ENCODE results near the gene OTULIN. TPM values are rescaled to one million over a fixed set of nuclear protein-coding genes. Genes with fewer than 3 reads are reported as not detected.

Gene OTULIN
- total RNA-seq, 1 donor from 2014 or later = 33.0 TPM

GRCh38 chr5:14700478-14701436, 36.2 kb downstream of the OTULIN start:
- intact Hi-C loops (cut with DNase I) = no loop called here
- peaks cover 68% of the 10 kb centered on the region for H3K36me3 ChIP-seq
- H3K27me3 ChIP-seq (ENCODE audit: low read depth) = no peaks in the 10 kb centered on the region
- TF ChIP-seq CTCF (IDR thresholded peaks at IDR 0.05) = no peak
- H3K4me3 ChIP-seq = no peak overlapping the region
- ATAC-seq = peak; percentile 61 to 69
- peaks cover 5% of the 10 kb centered on the region for H3K4me1 ChIP-seq
- no peak for DNase-seq
- no peaks in the 10 kb centered on the region for H3K9me3 ChIP-seq
- no peak overlapping the region for H3K27ac ChIP-seq

DNA sequence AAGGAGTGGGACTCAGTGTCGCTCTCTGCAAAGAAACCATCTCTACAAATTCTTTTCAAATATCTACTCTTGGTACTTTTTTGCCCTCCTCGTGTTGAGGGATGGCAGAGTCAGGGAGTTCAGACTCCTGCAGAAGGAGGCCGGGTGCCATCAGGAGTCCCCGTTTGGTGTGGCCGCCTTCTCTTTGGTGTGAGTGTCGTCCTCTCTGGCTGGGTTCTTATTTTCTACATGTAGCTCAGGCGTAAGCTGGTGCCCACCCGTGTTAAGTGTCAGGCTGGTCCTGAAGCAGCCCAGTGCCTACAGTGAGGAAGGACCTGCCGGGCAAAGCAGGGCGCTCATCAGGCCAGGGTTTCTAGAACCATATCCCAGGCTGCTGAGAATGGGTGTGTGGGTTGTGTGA, 37.0 kb downstream of the OTULIN start:
- Histone ChIP-seq H3K4me1 (peaks cover 5% of the 10 kb centered on the region), H3K4me3 (no peak overlapping the region), H3K9me3 (no peaks in the 10 kb centered on the region), H3K27ac (no peak overlapping the region), H3K36me3 (peaks cover 65% of the 10 kb centered on the region), H3K27me3 (ENCODE audit: low read depth) (no peaks in the 10 kb centered on the region)
- DNase-seq (no peak), ATAC-seq (no peak)
- intact Hi-C loops (cut with DNase I) = no loop called here
- no peak for TF ChIP-seq CTCF (IDR thresholded peaks at IDR 0.05)

GRCh38 chr5:14702238-14702839, 37.8 kb downstream of the OTULIN start:
- Histone ChIP-seq H3K9me3 (no peaks in the 10 kb centered on the region), H3K27me3 (ENCODE audit: low read depth) (no peaks in the 10 kb centered on the region), H3K4me3 (no peak overlapping the region), H3K4me1 (peaks cover 5% of the 10 kb centered on the region), H3K36me3 (peaks cover 65% of the 10 kb centered on the region), H3K27ac (no peak overlapping the region)
- intact Hi-C loops (cut with DNase I) = no loop called here
- TF ChIP-seq CTCF (IDR thresholded peaks at IDR 0.05) = no peak
- DNase-seq (no peak), ATAC-seq (no peak)

- ATAC-seq (no peak), DNase-seq (no peak)
- H3K27ac ChIP-seq = no peak overlapping the region
- H3K9me3 ChIP-seq = no peaks in the 10 kb centered on the region
- peaks cover 66% of the 10 kb centered on the region for H3K36me3 ChIP-seq
- peaks cover 5% of the 10 kb centered on the region for H3K4me1 ChIP-seq
- intact Hi-C loops (cut with DNase I) = no loop called here
- no peak for TF ChIP-seq CTCF (IDR thresholded peaks at IDR 0.05)
- H3K4me3 ChIP-seq = no peak overlapping the region
- H3K27me3 ChIP-seq (ENCODE audit: low read depth) = no peaks in the 10 kb centered on the region
Measured at GRCh38 chr5:14705556-14705955, 41.0 kb downstream of the OTULIN start.

DNA sequence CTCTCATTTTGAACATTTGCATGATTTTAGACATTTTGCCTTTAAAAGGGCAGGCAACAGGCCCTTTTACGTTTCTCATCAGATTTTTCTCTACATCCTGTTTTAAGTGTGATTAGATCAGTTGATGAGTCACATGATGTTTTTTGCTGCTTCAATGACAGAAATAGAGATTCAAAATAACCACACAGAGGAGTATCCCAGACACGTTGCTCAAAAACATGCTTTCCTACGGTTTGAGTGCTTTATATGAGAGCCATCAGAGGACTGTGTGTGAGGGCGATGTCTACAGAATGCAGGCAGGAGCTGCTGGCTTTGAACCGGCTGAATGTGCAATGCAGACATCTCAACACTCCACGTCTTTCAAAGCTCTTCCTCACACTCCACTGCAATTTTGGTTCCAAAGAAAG, 42.1 kb downstream of the OTULIN start:
- no peak for DNase-seq
- H3K27me3 ChIP-seq (ENCODE audit: low read depth) = no peaks in the 10 kb centered on the region
- no peak overlapping the region for H3K4me3 ChIP-seq
- H3K27ac ChIP-seq = no peak overlapping the region
- peaks cover 71% of the 10 kb centered on the region for H3K36me3 ChIP-seq
- no peaks in the 10 kb centered on the region for H3K9me3 ChIP-seq
- intact Hi-C loops (cut with DNase I) = no loop called here
- H3K4me1 ChIP-seq = no peaks in the 10 kb centered on the region
- ATAC-seq = no peak
- TF ChIP-seq CTCF (IDR thresholded peaks at IDR 0.05) = no peak

Data from lower lobe of right lung (tissue), 2 donors.